ENCODE data around the gene LAMA3.

LAMA3 gene

DNA sequence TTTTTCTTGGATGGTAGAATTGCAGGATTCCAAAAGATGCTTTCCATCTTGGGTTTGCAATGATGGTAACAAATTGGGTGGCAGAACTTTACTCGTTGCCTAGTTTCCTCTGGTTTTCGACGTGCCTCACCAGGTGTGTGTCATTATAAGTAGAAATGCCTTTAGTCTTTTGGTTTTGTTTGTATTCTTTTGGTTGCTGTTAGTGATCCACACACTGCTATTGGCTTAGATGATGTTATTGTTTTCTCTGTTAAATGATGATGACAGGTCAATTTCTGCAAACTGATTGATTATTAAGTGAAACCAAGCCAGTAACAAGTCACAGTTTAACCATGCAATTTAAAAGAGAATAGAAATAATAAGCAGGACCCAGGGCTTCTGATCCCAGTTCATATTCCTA is 6.1 kb upstream of the LAMA3 start:
- no peak overlapping the region for H3K27ac Mint-ChIP-seq
- peaks cover 0 to 2% of the 10 kb centered on the region in 2 donors for H3K9me3 Mint-ChIP-seq
- no peak overlapping the region for H3K4me3 Mint-ChIP-seq
- peaks cover 34 to 37% of the 10 kb centered on the region in 2 donors for H3K27me3 Mint-ChIP-seq
- no peak for DNase-seq
- no peaks in the 10 kb centered on the region for H3K36me3 Mint-ChIP-seq
- no peaks in the 10 kb centered on the region for H3K4me1 Mint-ChIP-seq
- ATAC-seq (replicated peaks), result no peak

DNA sequence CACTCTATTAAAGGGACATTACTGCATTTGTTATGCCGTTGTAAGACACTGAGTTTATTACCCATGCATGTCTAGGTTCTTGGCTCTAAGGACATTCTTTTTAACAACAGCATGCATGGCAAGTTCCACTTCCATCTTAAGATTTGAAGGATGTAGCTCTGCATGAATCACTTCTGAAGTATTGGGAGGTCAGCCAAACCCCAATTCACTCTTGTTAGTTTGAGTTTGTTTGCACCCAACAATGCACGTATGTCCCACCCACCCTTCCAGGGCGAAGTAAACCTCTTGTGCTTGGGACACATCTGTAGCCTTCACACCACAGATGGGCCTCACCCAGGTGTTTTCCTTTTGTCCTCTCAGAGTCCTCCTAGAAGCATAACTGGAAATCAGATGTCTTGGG is 5.6 kb upstream of the LAMA3 start:
- Mint-ChIP-seq H3K27ac (no peak overlapping the region), H3K4me1 (no peaks in the 10 kb centered on the region), H3K36me3 (no peaks in the 10 kb centered on the region), H3K27me3 (peaks cover 38 to 42% of the 10 kb centered on the region in 2 donors), H3K9me3 (peaks cover 0 to 2% of the 10 kb centered on the region in 2 donors), H3K4me3 (no peak overlapping the region)
- DNase-seq (no peak), ATAC-seq (replicated peaks) (no peak)

DNA sequence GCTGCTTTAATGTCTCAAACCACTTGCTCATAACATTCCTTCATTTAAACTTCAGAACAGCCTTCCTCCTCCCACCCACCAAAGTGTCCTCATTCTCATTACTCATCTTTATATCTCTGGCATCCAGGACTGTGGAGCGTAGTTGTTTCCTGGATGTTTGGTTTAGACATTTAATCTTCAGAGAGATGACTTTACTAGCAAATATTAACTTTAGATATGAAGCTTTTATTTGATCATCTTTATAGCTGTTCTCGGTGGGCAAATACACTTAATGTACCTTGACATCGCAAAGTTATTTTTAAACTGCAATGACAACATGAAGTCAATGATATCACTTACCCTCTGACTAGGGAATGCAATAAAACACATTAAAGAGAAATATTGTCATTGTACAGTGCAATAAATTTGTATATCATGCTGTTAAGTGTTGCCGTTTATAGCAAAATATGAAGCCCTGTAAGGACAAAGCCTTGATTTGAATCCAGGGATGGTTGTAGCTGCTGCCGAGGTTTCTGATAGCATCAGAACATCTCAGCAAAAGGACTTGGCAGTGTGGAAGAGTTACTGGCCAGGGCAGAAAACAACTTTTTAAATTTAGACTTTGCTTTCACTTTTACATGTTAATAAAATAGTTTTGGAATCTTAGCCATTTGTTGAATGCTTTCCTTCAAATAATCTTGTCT is 4.6 kb upstream of the LAMA3 start:
- no peak for ATAC-seq (replicated peaks)
- Mint-ChIP-seq H3K36me3 (no peaks in the 10 kb centered on the region), H3K4me1 (peaks cover 2 to 6% of the 10 kb centered on the region in 2 donors), H3K4me3 (no peak overlapping the region), H3K27me3 (peaks cover 35 to 41% of the 10 kb centered on the region in 2 donors), H3K9me3 (peaks cover 0 to 2% of the 10 kb centered on the region in 2 donors), H3K27ac (no peak overlapping the region)
- DNase-seq, result no peak

DNA sequence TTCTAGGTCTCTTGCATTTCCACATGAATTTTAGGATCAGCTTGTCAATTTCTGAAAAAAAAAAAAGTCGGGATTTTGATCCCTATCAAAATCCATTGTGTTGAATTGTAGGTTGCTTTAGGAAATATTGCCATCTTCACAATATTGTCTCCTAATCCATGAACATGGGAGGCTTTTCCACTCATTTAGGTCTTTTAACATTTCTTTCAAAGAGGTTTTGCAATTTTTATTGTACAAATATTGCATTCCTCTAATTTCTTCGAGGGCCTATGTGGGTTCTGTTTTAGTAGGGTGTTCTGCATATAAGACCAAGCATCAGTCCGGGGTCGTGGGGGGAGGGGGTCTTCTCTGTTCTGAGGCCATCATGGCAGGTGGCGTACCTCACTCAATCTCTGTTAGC is 725 bp upstream of the LAMA3 start:
- H3K27me3 Mint-ChIP-seq, result peaks cover 40 to 52% of the 10 kb centered on the region in 2 donors
- H3K9me3 Mint-ChIP-seq, result peaks cover 0 to 2% of the 10 kb centered on the region in 2 donors
- H3K27ac Mint-ChIP-seq, result no peak overlapping the region
- DNase-seq, result no peak
- peaks cover 2 to 12% of the 10 kb centered on the region in 2 donors for H3K4me1 Mint-ChIP-seq
- no peak for ATAC-seq (replicated peaks)
- H3K4me3 Mint-ChIP-seq, result no peak overlapping the region
- no peaks in the 10 kb centered on the region for H3K36me3 Mint-ChIP-seq

DNA sequence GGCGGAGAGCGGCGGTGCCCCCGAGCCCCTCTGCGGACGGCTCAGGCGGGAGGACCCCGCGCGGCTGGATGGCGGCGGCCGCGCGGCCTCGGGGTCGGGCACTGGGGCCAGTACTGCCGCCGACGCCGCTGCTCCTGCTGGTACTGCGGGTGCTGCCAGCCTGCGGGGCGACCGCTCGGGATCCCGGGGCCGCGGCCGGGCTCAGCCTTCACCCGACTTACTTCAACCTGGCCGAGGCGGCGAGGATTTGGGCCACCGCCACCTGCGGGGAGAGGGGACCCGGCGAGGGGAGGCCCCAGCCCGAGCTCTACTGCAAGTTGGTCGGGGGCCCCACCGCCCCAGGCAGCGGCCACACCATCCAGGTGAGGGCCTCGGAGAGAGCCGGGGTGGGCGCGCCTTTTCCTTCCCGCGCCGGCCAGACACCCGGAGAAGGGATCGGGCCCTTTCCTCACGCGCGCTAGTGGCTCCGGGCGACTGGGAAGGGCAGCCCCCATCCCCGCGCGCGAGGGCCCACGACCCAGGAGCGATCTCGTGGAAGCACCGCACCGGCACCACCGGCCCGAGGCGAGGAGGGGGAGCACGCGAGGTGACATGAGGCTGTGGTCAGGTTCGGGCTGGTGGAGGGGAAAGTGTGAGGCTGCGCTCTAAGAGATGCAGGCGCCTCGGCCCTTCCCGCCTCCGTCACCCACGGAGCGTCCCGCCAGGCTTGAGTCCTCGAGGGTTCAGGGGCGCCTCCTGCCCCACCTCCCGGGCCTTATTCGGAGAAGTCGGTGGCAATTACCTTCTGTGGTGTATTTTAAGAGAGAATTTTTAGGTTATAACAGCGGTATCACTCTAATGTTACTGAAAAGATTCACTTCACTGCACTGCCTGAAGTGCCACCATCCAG is 607 bp downstream of the LAMA3 start:
- DNase-seq (no peak), ATAC-seq (replicated peaks) (peak; percentile 54 to 59)
- Mint-ChIP-seq H3K4me3 (peak overlapping the region; percentile 25 to 74), H3K27ac (no peak overlapping the region), H3K9me3 (no peaks in the 10 kb centered on the region), H3K36me3 (no peaks in the 10 kb centered on the region), H3K4me1 (peaks cover 2 to 12% of the 10 kb centered on the region in 2 donors), H3K27me3 (peaks cover 33 to 49% of the 10 kb centered on the region in 2 donors)

DNA sequence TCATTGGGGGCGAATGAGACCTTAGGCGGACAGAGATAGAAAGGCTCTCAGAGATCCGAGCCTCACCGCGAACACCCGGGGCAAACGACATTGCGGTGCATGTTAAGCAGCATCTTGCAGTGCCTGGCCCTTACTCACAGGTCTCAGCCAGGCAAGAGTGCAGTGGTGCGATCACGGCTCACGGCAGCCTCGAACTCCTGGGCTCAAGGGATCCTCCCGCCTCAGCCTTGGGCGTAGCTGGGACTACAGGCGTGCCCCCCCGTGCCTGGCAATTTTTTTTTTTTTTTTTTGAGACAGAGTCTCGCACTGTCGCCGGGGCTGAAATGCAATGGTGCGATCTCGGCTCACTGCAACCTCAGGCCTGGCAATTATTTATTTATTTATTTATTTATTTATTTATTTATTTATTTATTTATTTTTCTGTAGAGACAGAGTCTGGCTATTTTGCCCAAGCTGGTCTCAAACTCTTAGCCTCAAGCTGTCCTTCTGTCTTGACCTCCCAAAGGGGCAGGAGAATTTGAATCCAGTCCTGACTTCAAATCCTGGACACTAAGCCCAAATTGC is 1.3 kb downstream of the LAMA3 start:
- no peak overlapping the region for H3K27ac Mint-ChIP-seq
- no peaks in the 10 kb centered on the region for H3K36me3 Mint-ChIP-seq
- ATAC-seq (replicated peaks), result no peak
- H3K27me3 Mint-ChIP-seq, result peaks cover 38 to 54% of the 10 kb centered on the region in 2 donors
- H3K9me3 Mint-ChIP-seq, result no peaks in the 10 kb centered on the region
- peaks cover 2 to 12% of the 10 kb centered on the region in 2 donors for H3K4me1 Mint-ChIP-seq
- peak overlapping the region; percentile 25 to 72 for H3K4me3 Mint-ChIP-seq
- no peak for DNase-seq

DNA sequence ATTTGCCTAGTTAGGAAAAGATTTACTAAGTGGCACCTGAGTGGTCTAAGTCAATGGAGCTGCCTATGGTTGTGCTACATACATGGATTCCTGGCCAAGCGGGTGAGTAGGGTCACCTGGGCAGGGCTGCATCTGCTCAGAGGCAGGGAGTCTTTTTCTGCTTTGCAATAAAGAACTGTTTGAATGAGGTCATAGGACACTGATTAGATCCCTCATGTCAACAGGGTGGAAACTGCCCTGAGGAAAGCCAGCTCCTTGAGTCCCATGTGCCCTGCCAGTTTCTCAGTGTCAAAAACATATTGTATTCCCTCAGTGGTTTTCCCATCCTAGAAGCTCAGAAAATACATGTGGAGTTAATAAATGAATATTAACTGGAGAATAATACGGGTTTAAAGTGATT is 4.6 kb downstream of the LAMA3 start:
- no peaks in the 10 kb centered on the region for H3K36me3 Mint-ChIP-seq
- DNase-seq (no peak), ATAC-seq (replicated peaks) (no peak)
- no peak overlapping the region for H3K4me3 Mint-ChIP-seq
- no peaks in the 10 kb centered on the region for H3K9me3 Mint-ChIP-seq
- no peak overlapping the region for H3K27ac Mint-ChIP-seq
- peaks cover 15 to 33% of the 10 kb centered on the region in 2 donors for H3K27me3 Mint-ChIP-seq
- H3K4me1 Mint-ChIP-seq, result peaks cover 2 to 10% of the 10 kb centered on the region in 2 donors

DNA sequence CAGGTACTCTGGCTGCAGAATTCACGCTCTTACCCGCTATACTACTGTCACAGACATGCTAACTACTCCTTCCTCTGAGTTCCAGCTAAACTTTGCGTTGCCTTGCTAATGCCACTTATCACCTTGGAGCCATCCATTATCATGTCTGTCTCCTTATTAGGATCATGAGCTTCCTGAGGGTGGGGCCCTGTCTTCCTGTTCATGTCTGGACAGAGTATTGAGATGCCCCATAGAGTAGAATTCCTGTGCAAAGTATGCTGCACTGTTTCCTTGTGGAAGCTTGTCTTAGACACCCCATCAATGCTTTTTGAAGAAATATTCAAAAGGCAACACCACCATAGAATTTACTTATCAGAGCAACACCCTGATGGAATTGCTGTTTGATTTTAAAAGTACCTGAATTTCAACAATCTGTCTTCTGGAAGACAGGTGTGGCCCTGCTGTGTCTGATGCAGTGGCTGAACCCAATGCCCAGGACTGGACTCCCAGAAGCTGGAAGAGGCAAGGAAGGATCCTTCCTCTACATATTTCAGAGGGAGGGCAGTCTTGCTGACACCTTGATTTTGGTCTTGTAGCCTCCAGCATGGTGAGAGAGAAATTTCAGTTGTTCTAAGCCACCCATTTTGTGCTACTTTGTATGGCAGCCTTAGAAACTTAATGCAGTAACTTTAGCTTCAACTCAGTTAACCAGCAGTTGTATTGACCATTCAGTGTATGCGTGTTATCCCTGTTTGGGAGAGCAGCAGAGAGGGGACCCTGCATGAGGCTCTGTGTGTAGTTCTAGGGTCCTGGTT is 5.6 kb downstream of the LAMA3 start:
- H3K36me3 Mint-ChIP-seq, result no peaks in the 10 kb centered on the region
- no peaks in the 10 kb centered on the region for H3K9me3 Mint-ChIP-seq
- ATAC-seq (replicated peaks) (no peak), DNase-seq (no peak)
- peaks cover 0 to 6% of the 10 kb centered on the region in 2 donors for H3K4me1 Mint-ChIP-seq
- no peak overlapping the region for H3K4me3 Mint-ChIP-seq
- H3K27ac Mint-ChIP-seq, result no peak overlapping the region
- peaks cover 13 to 28% of the 10 kb centered on the region in 2 donors for H3K27me3 Mint-ChIP-seq

DNA sequence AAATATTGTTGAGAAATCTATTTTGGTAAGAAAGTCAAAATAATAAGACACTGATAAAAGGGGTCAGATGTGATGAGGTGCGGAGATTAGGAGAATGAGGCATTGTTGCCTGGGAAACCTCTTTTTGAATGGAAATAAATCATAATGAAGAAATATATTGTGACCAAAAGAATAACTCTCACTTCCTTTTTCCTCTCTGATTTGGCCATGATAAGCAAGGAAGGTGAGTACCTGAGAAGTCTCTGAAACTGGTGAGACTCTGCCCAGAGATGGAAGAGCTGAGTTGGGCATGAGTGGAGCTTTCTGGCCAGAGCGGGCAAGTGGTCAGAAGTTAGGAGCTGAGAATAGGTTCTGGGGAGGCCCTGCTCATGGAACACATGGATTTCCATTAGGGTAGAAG is 11.8 kb downstream of the LAMA3 start:
- Mint-ChIP-seq H3K9me3 (no peaks in the 10 kb centered on the region), H3K4me1 (peaks cover 5 to 8% of the 10 kb centered on the region in 2 donors), H3K27ac (peak overlapping the region; percentile 20), H3K27me3 (peaks cover 18 to 21% of the 10 kb centered on the region in 2 donors), H3K36me3 (no peaks in the 10 kb centered on the region), H3K4me3 (no peak overlapping the region)
- DNase-seq (no peak), ATAC-seq (replicated peaks) (peak; percentile 34 to 84)

DNA sequence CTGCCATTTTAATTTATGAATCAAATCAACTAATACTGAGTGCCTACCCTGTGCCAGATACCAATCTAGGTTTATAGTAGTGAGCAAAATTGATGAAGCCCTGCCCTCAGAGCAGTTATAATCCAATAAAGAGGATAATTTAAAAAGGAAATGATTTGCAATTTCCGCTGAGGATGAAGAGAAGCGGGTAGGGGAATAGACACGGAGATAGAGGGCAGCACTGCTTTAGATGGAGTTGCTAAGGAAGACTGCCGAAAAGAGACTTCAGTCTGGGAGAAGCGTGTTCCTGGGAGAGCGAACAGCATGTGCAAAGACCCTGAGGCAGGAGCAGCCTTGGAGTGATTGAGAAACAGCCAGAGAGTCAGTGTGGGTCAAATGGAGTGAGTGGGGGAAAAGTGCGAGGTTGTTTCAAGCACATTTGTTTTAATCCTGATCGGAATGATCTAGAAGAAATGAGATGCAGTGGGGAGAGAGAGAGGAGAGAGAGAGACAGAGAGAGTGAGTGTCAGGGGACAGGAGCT is 12.4 kb downstream of the LAMA3 start:
- H3K4me3 Mint-ChIP-seq, result no peak overlapping the region
- peaks cover 18 to 21% of the 10 kb centered on the region in 2 donors for H3K27me3 Mint-ChIP-seq

DNA sequence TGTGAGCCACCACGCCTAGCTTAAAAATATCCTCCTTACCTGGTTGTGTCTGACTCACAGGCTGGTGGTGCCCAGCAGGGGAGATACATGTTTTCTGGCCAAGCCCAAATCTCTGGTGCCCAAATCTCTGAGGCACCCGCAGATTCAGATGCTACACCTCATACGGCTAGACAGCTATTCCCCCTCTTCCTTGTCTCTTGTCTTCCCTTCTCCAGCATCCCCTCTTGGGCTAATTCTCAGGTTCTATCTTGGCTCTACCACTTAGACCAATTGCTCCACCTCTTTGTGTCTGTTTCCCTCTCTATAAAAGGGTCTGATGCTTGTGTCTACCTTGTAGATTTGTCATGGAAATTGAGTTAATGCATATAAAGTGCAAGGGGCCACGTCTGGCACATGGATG is 13.4 kb downstream of the LAMA3 start:
- no peak for DNase-seq
- peaks cover 18 to 21% of the 10 kb centered on the region in 2 donors for H3K27me3 Mint-ChIP-seq
- no peaks in the 10 kb centered on the region for H3K36me3 Mint-ChIP-seq
- peaks cover 3 to 4% of the 10 kb centered on the region in 2 donors for H3K9me3 Mint-ChIP-seq
- H3K4me1 Mint-ChIP-seq, result peaks cover 5 to 8% of the 10 kb centered on the region in 2 donors
- no peak overlapping the region for H3K4me3 Mint-ChIP-seq
- no peak for ATAC-seq (replicated peaks)
- H3K27ac Mint-ChIP-seq, result no peak overlapping the region

More for the DNA sequence above, 12.4 kb downstream of the LAMA3 start:
- DNase-seq, result no peak
- Mint-ChIP-seq H3K27ac (no peak overlapping the region), H3K36me3 (no peaks in the 10 kb centered on the region), H3K9me3 (no peaks in the 10 kb centered on the region), H3K4me1 (peaks cover 5 to 8% of the 10 kb centered on the region in 2 donors)
- ATAC-seq (replicated peaks), result no peak

DNA sequence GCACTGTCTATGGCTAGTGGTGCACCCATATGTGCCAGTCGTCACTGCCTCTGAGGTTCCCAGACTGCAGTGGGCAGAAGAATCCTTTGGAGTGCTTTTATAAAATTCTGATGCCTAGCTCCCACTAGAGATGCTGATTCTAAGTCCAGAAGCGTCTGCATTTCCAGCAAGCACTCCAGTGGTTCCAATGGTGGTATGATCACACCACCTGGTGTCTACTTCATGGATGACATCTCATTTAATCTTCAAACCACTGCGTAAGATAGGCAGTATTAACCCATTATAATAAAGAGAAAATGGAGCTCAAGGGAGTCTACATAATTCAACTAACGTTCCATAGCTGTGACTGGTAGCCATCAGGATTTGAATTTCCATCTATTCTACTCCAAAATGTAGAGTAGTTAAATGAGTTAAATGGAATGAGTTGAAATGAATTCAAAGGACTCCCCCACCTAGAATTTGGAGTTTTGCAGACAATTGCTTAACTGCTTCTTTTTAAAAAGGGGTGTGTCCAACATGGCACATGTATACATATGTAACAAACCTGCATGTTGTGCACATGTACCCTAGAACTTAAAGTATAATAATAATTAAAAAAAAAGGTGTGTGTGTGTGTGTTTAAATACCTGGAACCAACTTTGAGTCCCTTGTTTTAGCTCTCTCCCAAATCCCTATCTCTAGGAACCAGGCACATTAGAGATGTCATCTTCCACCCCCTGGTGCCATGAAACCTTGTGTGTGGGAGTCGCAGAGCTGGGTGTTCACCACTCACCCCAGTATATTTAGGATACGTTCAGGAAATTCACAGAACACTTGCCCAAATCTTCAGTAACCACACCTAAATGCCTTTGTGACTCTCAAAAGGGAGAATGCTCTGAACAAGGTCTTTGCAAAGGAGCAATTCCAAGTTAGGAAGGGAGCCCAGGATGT is 14.1 kb downstream of the LAMA3 start:
- H3K9me3 Mint-ChIP-seq, result peaks cover 3 to 4% of the 10 kb centered on the region in 2 donors
- H3K4me3 Mint-ChIP-seq, result no peak overlapping the region
- H3K27ac Mint-ChIP-seq, result no peak overlapping the region
- DNase-seq (no peak), ATAC-seq (replicated peaks) (peak; percentile 66)
- no peaks in the 10 kb centered on the region for H3K36me3 Mint-ChIP-seq
- peaks cover 18 to 21% of the 10 kb centered on the region in 2 donors for H3K27me3 Mint-ChIP-seq
- peaks cover 5 to 8% of the 10 kb centered on the region in 2 donors for H3K4me1 Mint-ChIP-seq

DNA sequence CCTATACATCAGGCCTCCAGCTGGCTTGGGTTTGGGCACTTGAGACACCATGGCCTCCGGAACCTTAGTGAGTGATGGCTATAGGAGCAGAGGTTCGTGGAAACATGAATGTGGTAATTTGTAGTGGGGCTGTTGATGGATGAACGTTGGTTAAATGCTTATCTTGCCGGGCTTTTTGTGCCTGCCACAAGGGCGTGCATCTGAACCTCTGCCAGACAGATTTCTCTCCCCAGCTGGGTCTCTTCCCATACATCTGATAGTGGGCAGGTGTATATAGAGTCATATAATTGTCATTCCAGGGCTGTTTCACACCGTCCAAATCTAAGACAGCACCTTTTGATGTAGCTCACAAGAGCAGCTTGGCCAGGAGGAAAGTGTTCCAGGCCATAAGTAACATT is 14.7 kb downstream of the LAMA3 start:
- Mint-ChIP-seq H3K27ac (no peak overlapping the region), H3K4me3 (no peak overlapping the region), H3K4me1 (peaks cover 5 to 8% of the 10 kb centered on the region in 2 donors), H3K9me3 (peaks cover 3 to 4% of the 10 kb centered on the region in 2 donors), H3K36me3 (no peaks in the 10 kb centered on the region), H3K27me3 (peaks cover 18 to 21% of the 10 kb centered on the region in 2 donors)
- ATAC-seq (replicated peaks), result no peak
- no peak for DNase-seq

Measured in stimulated activated naive B cell treated with anti-CD40 and anti-IgM and Interleukin-4, amounts not matched to agents 10 μg/mL and 1 μg/mL and 100 μg/mL, for 72 hours (primary cell).